B cell (primary cell): Measurements from ENCODE around the gene AFF3. TPM values are rescaled to one million over a fixed set of nuclear protein-coding genes. Genes with fewer than 3 reads are reported as not detected.

ENCODE experiments used
- ATAC-seq: fragments of 200-7000 bp; cut with Tn5 transposase; one replicate; pipeline ENCODE4 v1.10.0; 2021; ENCODE audit warnings: low read depth, mild to moderate bottlenecking, moderate number of reproducible peaks, moderate library complexity
- CTCF ChIA-PET: fragments of 350-600 bp; sonication (Branson Sonifier 250); formaldehyde crosslinking; loops from one replicate; lab custom pipeline; 2021; ENCODE audit warnings: antibody characterized with exemption, inconsistent platforms; lab: Charles Lee
- POLR2A ChIA-PET: fragments of 350-600 bp; sonication (Branson Sonifier 250); formaldehyde crosslinking; loops from one replicate; lab custom pipeline; 2021; ENCODE audit warnings: antibody characterized with exemption; lab: Charles Lee
- DNase-seq: peaks from one replicate; pipeline ENCODE4 v3.0.0; 2013
- H2AFZ ChIP-seq: 2 replicates; pipeline ENCODE4 v1.6.1; 2012; ENCODE audit warnings: mild to moderate bottlenecking, low read depth, low read length; ENCODE audit not compliant: insufficient read depth, poor library complexity, severe bottlenecking
- H3K27ac ChIP-seq, 2 donors: 1 replicate in 1 of 2; 2 replicates in 1 of 2; pipeline ENCODE4 v1.5.1; 2012 to 2013; ENCODE audit warnings: low read length in 2 of 2, mild to moderate bottlenecking in 2 of 2, moderate library complexity in 1 of 2
- H3K27me3 ChIP-seq, 4 experiments: fragments of 200-600 bp in 1 of 4; sonication (generic) in 1 of 4; replicated peaks in 1 of 4; 1 replicate in 2 of 4; 2 replicates in 2 of 4; pipeline versions ENCODE4 v1.6.1 to v1.7.0; 2013 to 2016; ENCODE audit warnings: low read length in 3 of 4, mild to moderate bottlenecking in 2 of 4, mixed read lengths in 1 of 4, moderate library complexity in 1 of 4; ENCODE audit not compliant: insufficient read depth in 4 of 4, control insufficient read depth in 3 of 4; ENCODE audit errors: control extremely low read depth in 1 of 4
- H3K36me3 ChIP-seq, 2 experiments: replicated peaks in 1 of 2; 1 replicate in 1 of 2; 2 replicates in 1 of 2; pipeline versions ENCODE4 v1.6.1 to v1.7.1; 2013; ENCODE audit warnings: low read length in 1 of 2; ENCODE audit not compliant: insufficient read depth in 2 of 2, control insufficient read depth in 1 of 2; ENCODE audit errors: control extremely low read depth in 1 of 2, extremely low read depth in 1 of 2
- H3K4me1 ChIP-seq, 2 donors: fragments of 200-600 bp in 1 of 2; sonication (generic) in 1 of 2; 1 replicate in 1 of 2; 2 replicates in 1 of 2; pipeline versions ENCODE4 v1.5.1 to v1.6.1; 2013 to 2017; ENCODE audit warnings: low read length in 2 of 2; ENCODE audit not compliant: control insufficient read depth in 2 of 2, insufficient read depth in 2 of 2
- H3K4me2 ChIP-seq: replicated peaks from 2 replicates; pipeline ENCODE3; 2012; ENCODE audit warnings: mild to moderate bottlenecking, low read depth, low read length; ENCODE audit not compliant: poor library complexity, severe bottlenecking
- H3K4me3 ChIP-seq, 5 experiments: fragments of 200-600 bp in 1 of 5; sonication (generic) in 1 of 5; 1 replicate in 3 of 5; 2 replicates in 2 of 5; pipeline versions ENCODE4 v1.5.1 to v1.7.0; 2011 to 2016; ENCODE audit warnings: low read length in 4 of 5, mild to moderate bottlenecking in 4 of 5, low read depth in 2 of 5, control low read depth in 1 of 5, moderate library complexity in 1 of 5; ENCODE audit not compliant: insufficient read depth in 1 of 5; ENCODE audit errors: control extremely low read depth in 1 of 5, extremely low read depth in 1 of 5
- H3K79me2 ChIP-seq: fragments of 200-600 bp; sonication (generic); one replicate; pipeline ENCODE4 v1.6.0; 2016; ENCODE audit warnings: low read length; ENCODE audit not compliant: control insufficient read depth, insufficient read depth
- H3K9ac ChIP-seq: fragments of 200-600 bp; sonication (generic); 2 replicates; pipeline ENCODE4 v1.6.1; 2017; ENCODE audit warnings: mild to moderate bottlenecking, low read length, moderate library complexity
- H3K9me3 ChIP-seq, 3 donors: one replicate each; pipeline versions ENCODE4 v1.6.1 to v1.7.1; 2013; ENCODE audit warnings: low read length in 2 of 3; ENCODE audit not compliant: control insufficient read depth in 2 of 3, insufficient read depth in 1 of 3; ENCODE audit errors: control extremely low read depth in 1 of 3
- H4K20me1 ChIP-seq: 2 replicates; pipeline ENCODE4 v1.6.0; 2012; ENCODE audit warnings: mild to moderate bottlenecking, low read length; ENCODE audit not compliant: insufficient read depth, control insufficient read depth, poor library complexity, severe bottlenecking
- H3K27ac Mint-ChIP-seq: one replicate; pipeline ENCODE4 v1.8.0; 2021; ENCODE audit warnings: mixed read lengths
- H3K27me3 Mint-ChIP-seq: one replicate; pipeline ENCODE4 v1.8.0; 2021; ENCODE audit warnings: mixed read lengths
- H3K4me1 Mint-ChIP-seq: one replicate; pipeline ENCODE4 v1.8.0; 2021; ENCODE audit warnings: mixed read lengths
- H3K4me3 Mint-ChIP-seq: one replicate; pipeline ENCODE4 v1.8.0; 2021; ENCODE audit warnings: mixed read lengths
- H3K9me3 Mint-ChIP-seq: one replicate; pipeline ENCODE4 v1.8.0; 2022; ENCODE audit warnings: mixed read lengths; ENCODE audit not compliant: insufficient read depth
- EZH2 ChIP-seq: IDR thresholded peaks from 2 replicates; pipeline ENCODE4 v1.6.1; 2012; ENCODE audit warnings: borderline replicate concordance, low read depth, mild to moderate bottlenecking, moderate library complexity, low read length; ENCODE audit not compliant: insufficient read depth, poor library complexity, severe bottlenecking
- WGBS: methylation state at CpG from one replicate; pipeline ENCODE4 v1.1.5; 2013; ENCODE audit warnings: missing lambda C conversion rate; ENCODE audit not compliant: insufficient coverage; 5-methylcytosine and 5-hydroxymethylcytosine counted together
- intact Hi-C: fragments of 100-400 bp; cut with micrococcal nuclease; formaldehyde crosslinking; loops from one replicate; pipeline ENCODE4 v1.10.0; 2022
- polyA plus RNA-seq: library from polyadenylated mRNA; depleted of rRNA; stranded (reverse); fragments of >200 nt; gene quantifications from 2 replicates; pipeline ENCODE4 v1.2.3, GENCODE V29; 2012
- total RNA-seq, 2 donors: library from RNA; stranded (reverse); fragments of 120-200 nt in 1 of 2; gene quantifications; 1 replicate in 1 of 2; 2 replicates in 1 of 2; pipeline versions ENCODE4 v1.2.3 to v1.2.4, GENCODE V29; 2013 to 2022
- TF ChIP-seq, protein P1 (sequence below): fragments of 200-600 bp; IDR thresholded peaks from one replicate; pipeline ENCODE4 v1.8.0; 2022; ENCODE audit warnings: antibody characterized with exemption, mild to moderate bottlenecking

The AFF3 gene
- total and polyA plus RNA-seq, 2 donors (not counting 1 experiment from before 2014, with no cell fraction given) = 117 to 830 TPM

- peaks cover 2% of the 10 kb centered on the region for H3K9me3 Mint-ChIP-seq
- Histone ChIP-seq H3K4me2 (no peak overlapping the region), H3K79me2 (peaks cover 86% of the 10 kb centered on the region), H4K20me1 (peaks cover 94% of the 10 kb centered on the region), H3K27me3 (no peaks in the 10 kb centered on the region), H3K4me3 (no peak overlapping the region), H3K4me1 (peaks cover 20 to 28% of the 10 kb centered on the region in 2 donors), H2AFZ (no peak overlapping the region), H3K9me3 (no peaks in the 10 kb centered on the region), H3K36me3 (peaks cover 0 to 6% of the 10 kb centered on the region in 2 experiments), H3K9ac (no peak overlapping the region), H3K27ac (no peak overlapping the region)
- no peak overlapping the region for H3K27ac Mint-ChIP-seq
- H3K27me3 Mint-ChIP-seq = no peaks in the 10 kb centered on the region
- TF ChIP-seq EZH2 = no peak
- TF ChIP-seq, protein P1, sequence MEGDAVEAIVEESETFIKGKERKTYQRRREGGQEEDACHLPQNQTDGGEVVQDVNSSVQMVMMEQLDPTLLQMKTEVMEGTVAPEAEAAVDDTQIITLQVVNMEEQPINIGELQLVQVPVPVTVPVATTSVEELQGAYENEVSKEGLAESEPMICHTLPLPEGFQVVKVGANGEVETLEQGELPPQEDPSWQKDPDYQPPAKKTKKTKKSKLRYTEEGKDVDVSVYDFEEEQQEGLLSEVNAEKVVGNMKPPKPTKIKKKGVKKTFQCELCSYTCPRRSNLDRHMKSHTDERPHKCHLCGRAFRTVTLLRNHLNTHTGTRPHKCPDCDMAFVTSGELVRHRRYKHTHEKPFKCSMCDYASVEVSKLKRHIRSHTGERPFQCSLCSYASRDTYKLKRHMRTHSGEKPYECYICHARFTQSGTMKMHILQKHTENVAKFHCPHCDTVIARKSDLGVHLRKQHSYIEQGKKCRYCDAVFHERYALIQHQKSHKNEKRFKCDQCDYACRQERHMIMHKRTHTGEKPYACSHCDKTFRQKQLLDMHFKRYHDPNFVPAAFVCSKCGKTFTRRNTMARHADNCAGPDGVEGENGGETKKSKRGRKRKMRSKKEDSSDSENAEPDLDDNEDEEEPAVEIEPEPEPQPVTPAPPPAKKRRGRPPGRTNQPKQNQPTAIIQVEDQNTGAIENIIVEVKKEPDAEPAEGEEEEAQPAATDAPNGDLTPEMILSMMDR = no peak
- intact Hi-C loops = no loop called here
- H3K4me3 Mint-ChIP-seq = no peak overlapping the region
- DNase-seq = no peak
- ChIA-PET POLR2A (no interaction called here), CTCF (no interaction called here)
- WGBS = no CpG with 5 or more reads among the region's 1 CpG
- ATAC-seq = no peak
- H3K4me1 Mint-ChIP-seq = peaks cover 46% of the 10 kb centered on the region
Measured at GRCh38 chr2:99857372-99857771, 285.0 kb downstream of the AFF3 start.

GRCh38 chr2:99856119-99856518, 286.3 kb downstream of the AFF3 start:
- no peak overlapping the region for H3K4me2 ChIP-seq
- H3K9me3 Mint-ChIP-seq = peaks cover 2% of the 10 kb centered on the region

More at GRCh38 chr2:99856119-99856518, 286.3 kb downstream of the AFF3 start:
- DNase-seq (no peak), ATAC-seq (no peak)
- Histone ChIP-seq H3K4me3 (no peak overlapping the region), H3K27ac (no peak overlapping the region), H2AFZ (no peak overlapping the region), H3K9ac (no peak overlapping the region), H4K20me1 (peaks cover 94% of the 10 kb centered on the region), H3K9me3 (no peaks in the 10 kb centered on the region), H3K27me3 (no peaks in the 10 kb centered on the region), H3K79me2 (peaks cover 95% of the 10 kb centered on the region), H3K36me3 (peaks cover 0 to 10% of the 10 kb centered on the region in 2 experiments), H3K4me1 (peaks cover 8 to 15% of the 10 kb centered on the region in 2 donors)
- POLR2A ChIA-PET = no interaction called here
- Mint-ChIP-seq H3K27ac (no peak overlapping the region), H3K27me3 (no peaks in the 10 kb centered on the region), H3K4me1 (peaks cover 39% of the 10 kb centered on the region), H3K4me3 (no peak overlapping the region)
- CTCF ChIA-PET = no interaction called here
- TF ChIP-seq, protein P1 = no peak
- intact Hi-C loops = no loop called here
- WGBS = no CpG with 5 or more reads among the region's 1 CpG
